SK-N-SH treated with all-trans-retinoic acid at 6 μM for 48 hours (cell line): Measurements from ENCODE around the gene GPR3.

ENCODE experiments used
- ATAC-seq: fragments of 200-7000 bp; cut with Tn5 transposase; 3 replicates; pipeline ENCODE4 v1.9.1; 2020; ENCODE audit warnings: mild to moderate bottlenecking, moderate library complexity
- ARNTL ChIP-seq: fragments of 450-650 bp; formaldehyde crosslinking; IDR thresholded peaks from 2 replicates; pipeline ENCODE4 v1.5.0; 2020; ENCODE audit warnings: low read depth, mild to moderate bottlenecking, moderate library complexity, borderline replicate concordance
- BACH2 ChIP-seq: fragments of 250-450 bp; sonication (Bioruptor Pico); IDR thresholded peaks from 2 replicates; pipeline ENCODE4 v1.9.0; 2021; ENCODE audit warnings: mild to moderate bottlenecking, borderline replicate concordance
- CSDC2 ChIP-seq: fragments of 250-450 bp; sonication (Bioruptor Pico); IDR thresholded peaks from 2 replicates; pipeline ENCODE4 v1.5.0; 2020; ENCODE audit warnings: mild to moderate bottlenecking, moderate library complexity
- ESRRG ChIP-seq: fragments of 250-450 bp; sonication (Bioruptor Pico); IDR thresholded peaks from 2 replicates; pipeline ENCODE4 v1.6.1; 2021; ENCODE audit warnings: mild to moderate bottlenecking
- GLIS3 ChIP-seq: fragments of 250-450 bp; sonication (Bioruptor Pico); IDR thresholded peaks from 2 replicates; pipeline ENCODE4 v1.5.0; 2020; ENCODE audit warnings: mild to moderate bottlenecking, moderate library complexity
- ISL1 ChIP-seq: fragments of 250-450 bp; sonication (Bioruptor Pico); IDR thresholded peaks from 2 replicates; pipeline ENCODE4 v2.1.2; 2022; ENCODE audit warnings: mild to moderate bottlenecking, moderate library complexity
- OSR1 ChIP-seq: fragments of 250-450 bp; sonication (Bioruptor Pico); IDR thresholded peaks from 2 replicates; pipeline ENCODE4 v1.8.0; 2022; ENCODE audit warnings: moderate library complexity, mild to moderate bottlenecking, inconsistent platforms
- PPARA ChIP-seq: fragments of 250-450 bp; sonication (Bioruptor Pico); IDR thresholded peaks from 2 replicates; pipeline ENCODE4 v1.5.0; 2020; ENCODE audit warnings: mild to moderate bottlenecking, borderline replicate concordance
- RARB ChIP-seq: fragments of 250-450 bp; sonication (Bioruptor Pico); IDR thresholded peaks from 2 replicates; pipeline ENCODE4 v1.8.0; 2021; ENCODE audit warnings: mild to moderate bottlenecking, moderate library complexity
- SNAI2 ChIP-seq: fragments of 250-450 bp; sonication (Bioruptor Pico); IDR thresholded peaks from 2 replicates; pipeline ENCODE4 v1.5.0; 2020; ENCODE audit warnings: mild to moderate bottlenecking, moderate library complexity
- TCF4 ChIP-seq: fragments of 250-450 bp; sonication (Bioruptor Pico); IDR thresholded peaks from 2 replicates; pipeline ENCODE4 v1.8.0; 2021; ENCODE audit warnings: mild to moderate bottlenecking, moderate library complexity, borderline replicate concordance
- TOX ChIP-seq: fragments of 250-450 bp; sonication (Bioruptor Pico); IDR thresholded peaks from 2 replicates; pipeline ENCODE4 v1.8.0; 2021; ENCODE audit warnings: mild to moderate bottlenecking, moderate library complexity, borderline replicate concordance
- ZC3H10 ChIP-seq: fragments of 250-450 bp; sonication (Bioruptor Pico); IDR thresholded peaks from 2 replicates; pipeline ENCODE4 v1.5.1; 2021; ENCODE audit warnings: mild to moderate bottlenecking, moderate library complexity
- ZFP3 ChIP-seq: fragments of 250-450 bp; sonication (Bioruptor Pico); IDR thresholded peaks from 2 replicates; pipeline ENCODE4 v1.5.0; 2020; ENCODE audit warnings: mild to moderate bottlenecking, moderate library complexity
- ZFP30 ChIP-seq: fragments of 450-650 bp; formaldehyde crosslinking; IDR thresholded peaks from 2 replicates; pipeline ENCODE4 v1.5.0; 2022; ENCODE audit warnings: mild to moderate bottlenecking, moderate library complexity
- ZNF565 ChIP-seq: fragments of 450-650 bp; formaldehyde crosslinking; conservative IDR thresholded peaks from 2 replicates; pipeline ENCODE4 v1.5.0; 2020; ENCODE audit warnings: low read depth, mild to moderate bottlenecking, moderate library complexity
- ZNF70 ChIP-seq: fragments of 450-650 bp; formaldehyde crosslinking; IDR thresholded peaks from 2 replicates; pipeline ENCODE4 v1.5.0; 2020; ENCODE audit warnings: mild to moderate bottlenecking, moderate library complexity
- ZNF8 ChIP-seq: fragments of 450-650 bp; formaldehyde crosslinking; IDR thresholded peaks from 2 replicates; pipeline ENCODE4 v1.5.0; 2020; ENCODE audit warnings: mild to moderate bottlenecking, moderate library complexity
- TF ChIP-seq, protein P1 (sequence below): fragments of 250-450 bp; sonication (Bioruptor Pico); IDR thresholded peaks from 2 replicates; pipeline ENCODE4 v1.5.1; 2020; ENCODE audit warnings: low read depth, mild to moderate bottlenecking, moderate library complexity
- TF ChIP-seq, protein P2 (sequence below): fragments of 250-450 bp; sonication (Bioruptor Pico); IDR thresholded peaks from 2 replicates; pipeline ENCODE4 v1.5.1; 2021; ENCODE audit warnings: mild to moderate bottlenecking, moderate library complexity
- TF ChIP-seq, protein P3 (sequence below): fragments of 250-450 bp; sonication (Bioruptor Pico); IDR thresholded peaks from 2 replicates; pipeline ENCODE4 v1.5.0; 2020; ENCODE audit warnings: mild to moderate bottlenecking, moderate library complexity
- TF ChIP-seq, protein P4 (sequence below): fragments of 250-450 bp; sonication (Bioruptor Pico); IDR thresholded peaks from 2 replicates; pipeline ENCODE4 v1.8.0; 2020; ENCODE audit warnings: mild to moderate bottlenecking, moderate library complexity, borderline replicate concordance

The GPR3 gene

DNA sequence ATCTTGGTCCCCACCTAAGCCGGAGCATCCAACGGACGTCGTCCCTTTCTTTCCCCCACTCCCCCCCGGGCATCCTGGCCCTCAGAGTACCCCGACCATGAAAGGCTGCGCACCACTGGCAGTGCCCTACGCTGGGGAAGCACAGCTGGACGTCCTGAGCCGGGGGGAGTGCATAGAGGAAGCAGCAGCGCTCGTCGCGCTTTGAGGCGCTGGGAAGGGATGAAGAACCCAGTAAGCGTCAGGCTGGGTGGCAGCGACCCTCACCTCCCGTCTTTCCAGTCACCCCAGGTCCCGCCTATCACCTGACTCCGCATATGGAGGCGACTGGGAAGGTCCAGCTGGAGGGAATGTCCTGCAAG is 31.4 kb upstream of the GPR3 start:
- TF ChIP-seq SNAI2 (CRISPR knock-in tag) (no peak), ZNF565 (CRISPR knock-in tag) (no peak), ZFP30 (no peak), TOX (no peak), ZFP3 (CRISPR knock-in tag) (no peak), ZNF70 (CRISPR knock-in tag) (no peak), PPARA (CRISPR knock-in tag) (no peak), TCF4 (CRISPR knock-in tag) (no peak), ARNTL (CRISPR knock-in tag) (no peak), OSR1 (no peak), GLIS3 (CRISPR knock-in tag) (no peak)
- TF ChIP-seq, protein P1, sequence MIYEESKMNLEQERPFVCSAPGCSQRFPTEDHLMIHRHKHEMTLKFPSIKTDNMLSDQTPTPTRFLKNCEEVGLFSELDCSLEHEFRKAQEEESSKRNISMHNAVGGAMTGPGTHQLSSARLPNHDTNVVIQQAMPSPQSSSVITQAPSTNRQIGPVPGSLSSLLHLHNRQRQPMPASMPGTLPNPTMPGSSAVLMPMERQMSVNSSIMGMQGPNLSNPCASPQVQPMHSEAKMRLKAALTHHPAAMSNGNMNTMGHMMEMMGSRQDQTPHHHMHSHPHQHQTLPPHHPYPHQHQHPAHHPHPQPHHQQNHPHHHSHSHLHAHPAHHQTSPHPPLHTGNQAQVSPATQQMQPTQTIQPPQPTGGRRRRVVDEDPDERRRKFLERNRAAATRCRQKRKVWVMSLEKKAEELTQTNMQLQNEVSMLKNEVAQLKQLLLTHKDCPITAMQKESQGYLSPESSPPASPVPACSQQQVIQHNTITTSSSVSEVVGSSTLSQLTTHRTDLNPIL (CRISPR knock-in tag), result no peak
- TF ChIP-seq, protein P2, sequence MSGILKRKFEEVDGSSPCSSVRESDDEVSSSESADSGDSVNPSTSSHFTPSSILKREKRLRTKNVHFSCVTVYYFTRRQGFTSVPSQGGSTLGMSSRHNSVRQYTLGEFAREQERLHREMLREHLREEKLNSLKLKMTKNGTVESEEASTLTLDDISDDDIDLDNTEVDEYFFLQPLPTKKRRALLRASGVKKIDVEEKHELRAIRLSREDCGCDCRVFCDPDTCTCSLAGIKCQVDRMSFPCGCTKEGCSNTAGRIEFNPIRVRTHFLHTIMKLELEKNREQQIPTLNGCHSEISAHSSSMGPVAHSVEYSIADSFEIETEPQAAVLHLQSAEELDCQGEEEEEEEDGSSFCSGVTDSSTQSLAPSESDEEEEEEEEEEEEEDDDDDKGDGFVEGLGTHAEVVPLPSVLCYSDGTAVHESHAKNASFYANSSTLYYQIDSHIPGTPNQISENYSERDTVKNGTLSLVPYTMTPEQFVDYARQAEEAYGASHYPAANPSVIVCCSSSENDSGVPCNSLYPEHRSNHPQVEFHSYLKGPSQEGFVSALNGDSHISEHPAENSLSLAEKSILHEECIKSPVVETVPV, result no peak
- TF ChIP-seq, protein P3, sequence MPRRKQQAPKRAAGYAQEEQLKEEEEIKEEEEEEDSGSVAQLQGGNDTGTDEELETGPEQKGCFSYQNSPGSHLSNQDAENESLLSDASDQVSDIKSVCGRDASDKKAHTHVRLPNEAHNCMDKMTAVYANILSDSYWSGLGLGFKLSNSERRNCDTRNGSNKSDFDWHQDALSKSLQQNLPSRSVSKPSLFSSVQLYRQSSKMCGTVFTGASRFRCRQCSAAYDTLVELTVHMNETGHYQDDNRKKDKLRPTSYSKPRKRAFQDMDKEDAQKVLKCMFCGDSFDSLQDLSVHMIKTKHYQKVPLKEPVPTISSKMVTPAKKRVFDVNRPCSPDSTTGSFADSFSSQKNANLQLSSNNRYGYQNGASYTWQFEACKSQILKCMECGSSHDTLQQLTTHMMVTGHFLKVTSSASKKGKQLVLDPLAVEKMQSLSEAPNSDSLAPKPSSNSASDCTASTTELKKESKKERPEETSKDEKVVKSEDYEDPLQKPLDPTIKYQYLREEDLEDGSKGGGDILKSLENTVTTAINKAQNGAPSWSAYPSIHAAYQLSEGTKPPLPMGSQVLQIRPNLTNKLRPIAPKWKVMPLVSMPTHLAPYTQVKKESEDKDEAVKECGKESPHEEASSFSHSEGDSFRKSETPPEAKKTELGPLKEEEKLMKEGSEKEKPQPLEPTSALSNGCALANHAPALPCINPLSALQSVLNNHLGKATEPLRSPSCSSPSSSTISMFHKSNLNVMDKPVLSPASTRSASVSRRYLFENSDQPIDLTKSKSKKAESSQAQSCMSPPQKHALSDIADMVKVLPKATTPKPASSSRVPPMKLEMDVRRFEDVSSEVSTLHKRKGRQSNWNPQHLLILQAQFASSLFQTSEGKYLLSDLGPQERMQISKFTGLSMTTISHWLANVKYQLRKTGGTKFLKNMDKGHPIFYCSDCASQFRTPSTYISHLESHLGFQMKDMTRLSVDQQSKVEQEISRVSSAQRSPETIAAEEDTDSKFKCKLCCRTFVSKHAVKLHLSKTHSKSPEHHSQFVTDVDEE (CRISPR knock-in tag), result no peak
- no peak for ATAC-seq

DNA sequence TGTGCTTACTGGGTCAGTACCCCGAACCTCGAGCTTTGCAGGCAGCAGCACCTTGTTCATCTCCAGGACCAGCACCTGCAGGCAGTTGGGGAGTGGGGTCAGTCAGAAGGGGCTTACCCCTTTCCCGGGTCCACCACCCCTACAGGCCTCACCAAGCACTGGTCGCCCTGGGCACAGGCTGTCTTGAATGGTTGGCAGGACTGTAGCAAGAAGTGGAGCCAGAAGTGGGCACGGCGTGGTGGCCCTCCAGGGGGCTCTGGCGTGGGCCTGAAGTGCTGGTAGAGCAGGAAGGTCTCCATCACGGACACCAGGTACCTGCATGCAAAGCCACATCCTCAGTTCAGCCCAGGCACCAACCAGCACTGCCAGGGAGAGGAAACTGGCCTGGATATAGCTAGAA is 30.9 kb upstream of the GPR3 start:
- TF ChIP-seq BACH2 (CRISPR knock-in tag) (no peak), TCF4 (CRISPR knock-in tag) (no peak), ZNF70 (CRISPR knock-in tag) (no peak), RARB (CRISPR knock-in tag) (no peak), TOX (no peak), ZC3H10 (CRISPR knock-in tag) (no peak), SNAI2 (CRISPR knock-in tag) (no peak), ZNF565 (CRISPR knock-in tag) (no peak), ZNF8 (CRISPR knock-in tag) (no peak), OSR1 (no peak)
- TF ChIP-seq, protein P2, result no peak
- TF ChIP-seq, protein P1 (CRISPR knock-in tag), result no peak
- no peak for ATAC-seq

DNA sequence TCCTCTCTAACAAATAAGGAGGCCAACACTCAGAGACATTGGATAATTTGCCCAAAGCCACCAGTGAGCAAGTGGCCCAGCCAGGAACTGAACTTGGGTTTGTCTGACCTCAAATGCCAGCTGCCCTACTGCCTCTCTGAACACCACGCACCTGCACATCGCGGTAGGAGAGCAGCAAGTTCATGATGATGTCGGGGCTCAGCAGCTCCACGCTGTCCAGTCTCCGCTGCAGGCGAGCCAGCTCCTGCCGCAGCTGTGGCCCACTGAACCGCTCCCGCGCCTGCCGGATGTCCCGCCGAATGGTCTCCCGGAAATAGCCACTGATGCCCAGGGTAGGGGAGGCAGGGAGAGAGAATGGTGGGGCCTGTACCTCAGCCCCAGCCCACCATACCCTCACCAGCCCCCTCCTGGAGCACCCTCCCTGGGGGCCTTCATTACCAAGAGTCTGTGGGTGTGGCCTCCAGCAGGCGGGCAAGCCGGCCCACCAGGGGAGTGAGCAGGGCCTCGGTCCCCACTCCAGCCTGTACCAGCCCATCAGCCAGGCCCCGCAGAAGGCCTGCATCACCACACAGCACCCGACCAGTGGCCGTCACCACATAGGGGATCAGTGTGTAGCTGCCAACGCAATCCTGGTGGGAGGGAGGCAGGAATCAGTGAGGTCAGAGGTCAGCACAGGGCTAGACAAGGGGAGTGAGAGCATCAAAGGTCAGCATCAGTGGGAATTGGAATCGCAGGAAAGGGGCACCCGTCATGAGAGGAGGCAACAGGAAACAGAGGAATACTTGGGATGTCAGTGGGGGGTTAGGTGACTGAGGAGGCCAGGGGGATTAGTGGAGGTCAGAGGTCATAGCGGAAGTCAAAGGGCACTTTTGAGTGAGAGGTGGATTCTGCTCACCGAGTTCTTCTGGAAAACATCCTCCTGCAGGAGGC is 28.4 kb upstream of the GPR3 start:
- ATAC-seq, result no peak
- TF ChIP-seq BACH2 (CRISPR knock-in tag), result no peak
- TF ChIP-seq, protein P4, sequence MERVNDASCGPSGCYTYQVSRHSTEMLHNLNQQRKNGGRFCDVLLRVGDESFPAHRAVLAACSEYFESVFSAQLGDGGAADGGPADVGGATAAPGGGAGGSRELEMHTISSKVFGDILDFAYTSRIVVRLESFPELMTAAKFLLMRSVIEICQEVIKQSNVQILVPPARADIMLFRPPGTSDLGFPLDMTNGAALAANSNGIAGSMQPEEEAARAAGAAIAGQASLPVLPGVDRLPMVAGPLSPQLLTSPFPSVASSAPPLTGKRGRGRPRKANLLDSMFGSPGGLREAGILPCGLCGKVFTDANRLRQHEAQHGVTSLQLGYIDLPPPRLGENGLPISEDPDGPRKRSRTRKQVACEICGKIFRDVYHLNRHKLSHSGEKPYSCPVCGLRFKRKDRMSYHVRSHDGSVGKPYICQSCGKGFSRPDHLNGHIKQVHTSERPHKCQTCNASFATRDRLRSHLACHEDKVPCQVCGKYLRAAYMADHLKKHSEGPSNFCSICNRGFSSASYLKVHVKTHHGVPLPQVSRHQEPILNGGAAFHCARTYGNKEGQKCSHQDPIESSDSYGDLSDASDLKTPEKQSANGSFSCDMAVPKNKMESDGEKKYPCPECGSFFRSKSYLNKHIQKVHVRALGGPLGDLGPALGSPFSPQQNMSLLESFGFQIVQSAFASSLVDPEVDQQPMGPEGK (CRISPR knock-in tag), result no peak
- TF ChIP-seq, protein P1 (CRISPR knock-in tag), result no peak
- TF ChIP-seq ZNF8 (CRISPR knock-in tag), result no peak
- TF ChIP-seq CSDC2 (CRISPR knock-in tag), result no peak
- TF ChIP-seq, protein P3 (CRISPR knock-in tag), result no peak
- TF ChIP-seq PPARA (CRISPR knock-in tag), result no peak
- TF ChIP-seq RARB (CRISPR knock-in tag), result no peak
- no peak for TF ChIP-seq ESRRG
- no peak for TF ChIP-seq ISL1 (CRISPR knock-in tag)
